GM19351 (cell line): Measurements from ENCODE around the gene CENPU.
A peak's percentile ranks its signal among the peaks of the same experiment; 100 is the strongest.
"Not testable (repeated sequence)": the region's sequence is repeated elsewhere in the genome, so short reads cannot be mapped to it uniquely, and the experiment has no call there.

Experiments used
- ATAC-seq: cut with Tn5 transposase; IDR thresholded peaks from one replicate; pipeline ENCODE4 v1.9.1; 2021; ENCODE audit warnings: mild to moderate bottlenecking, moderate library complexity; ENCODE audit not compliant: unreplicated experiment

Gene CENPU

GRCh38 chr4:184733654-184734524 lies at the start of gene CENPU:
Gene CENPU (minus strand): TSS chr4:184734096. CDS start chr4:184734062, 34 bp downstream.
- ATAC-seq: peak; percentile 85

GRCh38 chr4:184782731-184783373 lies 49.0 kb upstream of the CENPU start:
- ATAC-seq: no peak

DNA sequence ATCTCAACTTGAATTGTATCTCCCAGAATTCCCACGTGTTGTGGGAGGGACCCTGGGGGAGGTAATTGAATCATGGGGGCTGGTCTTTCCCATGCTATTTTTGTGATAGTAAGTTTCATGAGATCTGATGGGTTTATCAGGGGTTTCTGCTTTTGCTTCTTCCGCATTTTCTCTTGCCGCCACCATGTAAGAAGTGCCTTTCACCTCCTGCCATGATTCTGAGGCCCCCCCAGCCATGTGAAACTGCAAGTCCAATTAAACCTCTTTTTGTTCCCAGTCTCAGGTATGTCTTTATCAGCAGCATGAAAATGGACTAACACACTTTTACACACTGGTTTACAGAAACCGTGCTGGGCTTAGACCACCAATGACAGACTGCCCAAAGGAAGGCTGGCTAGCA lies 45.3 kb upstream of the CENPU start:
- ATAC-seq: not testable (repeated sequence)

- ATAC-seq: no peak
Measured at GRCh38 chr4:184778325-184778724, 44.4 kb upstream of the CENPU start.

DNA sequence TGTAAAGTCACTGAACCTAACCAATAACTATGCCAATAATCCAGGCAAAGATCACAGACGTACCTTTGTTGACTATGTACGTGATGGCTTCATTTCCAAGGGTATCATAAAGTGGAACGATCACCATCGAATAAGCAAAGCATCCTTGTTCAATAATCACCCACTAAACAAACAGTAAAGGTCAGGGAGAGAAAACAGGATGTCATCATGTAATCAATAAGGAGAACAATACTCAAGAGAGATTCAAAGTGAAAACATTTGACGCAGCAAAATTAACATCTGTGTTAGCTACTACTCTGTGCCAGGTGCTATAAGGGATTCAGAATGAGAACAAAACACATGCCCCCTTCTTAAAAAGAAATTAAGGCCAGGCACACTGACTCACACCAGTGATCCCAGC lies 42.9 kb upstream of the CENPU start:
- ATAC-seq: no peak

DNA sequence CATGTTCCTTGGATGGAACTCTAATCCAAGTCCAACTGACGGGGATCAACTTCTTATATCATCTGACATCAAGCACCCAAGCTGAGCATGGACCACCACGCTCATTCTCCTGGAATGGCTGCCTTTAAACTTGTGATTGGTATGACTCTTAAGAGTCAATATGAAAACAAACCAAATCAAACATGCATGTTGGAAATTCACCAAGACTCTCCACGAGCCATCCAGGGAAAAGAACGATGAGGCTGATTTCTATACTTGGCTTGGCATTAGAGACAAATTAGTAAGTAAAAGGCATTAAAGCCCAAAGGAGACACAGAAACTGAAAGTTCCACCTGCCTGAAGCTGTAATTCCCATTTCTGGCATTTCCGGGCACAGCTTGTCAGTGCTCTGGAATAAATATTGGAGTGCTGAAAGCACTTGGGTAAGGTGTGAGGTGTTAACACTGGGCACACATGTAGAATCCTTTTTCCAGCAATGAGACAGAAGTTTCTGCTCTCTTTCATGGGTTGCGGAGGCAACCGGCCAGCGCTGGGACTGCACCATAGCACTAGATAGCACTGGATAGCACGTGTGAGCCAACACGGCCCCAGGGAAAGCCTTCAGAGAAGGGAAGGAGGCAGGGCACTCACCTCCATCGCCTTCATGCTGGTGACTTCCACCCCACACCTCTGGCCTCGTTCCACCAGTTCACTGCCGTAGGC lies 42.1 kb upstream of the CENPU start:
- no peak for ATAC-seq

GRCh38 chr4:184774152-184774551 lies 40.3 kb upstream of the CENPU start:
- no peak for ATAC-seq

- ATAC-seq: no peak
Measured at GRCh38 chr4:184771416-184771815, 37.5 kb upstream of the CENPU start.

- no peak for ATAC-seq
Measured at GRCh38 chr4:184769141-184769765, 35.4 kb upstream of the CENPU start.

GRCh38 chr4:184768296-184768695 lies 34.4 kb upstream of the CENPU start:
- ATAC-seq: no peak

- ATAC-seq: no peak
Measured at GRCh38 chr4:184766446-184766845, 32.5 kb upstream of the CENPU start.

GRCh38 chr4:184765473-184766340 lies 31.8 kb upstream of the CENPU start:
- ATAC-seq: no peak

DNA sequence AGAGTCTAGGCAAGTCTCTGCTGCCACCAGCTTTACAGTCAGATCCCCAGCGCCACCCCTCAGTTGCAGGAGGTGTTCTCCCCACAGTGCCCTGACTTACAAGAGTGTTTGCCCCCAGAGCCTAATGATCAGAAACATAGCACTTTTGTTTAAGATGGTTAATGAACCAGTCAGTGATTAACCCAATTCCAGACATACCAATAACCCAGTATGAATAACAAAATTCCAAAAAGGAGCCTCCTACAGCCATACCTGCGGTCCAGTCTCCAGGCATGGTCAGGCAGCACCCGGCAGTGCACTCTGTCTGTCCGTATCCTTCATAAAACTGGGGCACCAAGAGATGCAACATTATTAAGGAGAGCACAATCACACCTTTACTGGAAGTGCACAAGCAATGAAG lies 30.7 kb upstream of the CENPU start:
- ATAC-seq: no peak

DNA sequence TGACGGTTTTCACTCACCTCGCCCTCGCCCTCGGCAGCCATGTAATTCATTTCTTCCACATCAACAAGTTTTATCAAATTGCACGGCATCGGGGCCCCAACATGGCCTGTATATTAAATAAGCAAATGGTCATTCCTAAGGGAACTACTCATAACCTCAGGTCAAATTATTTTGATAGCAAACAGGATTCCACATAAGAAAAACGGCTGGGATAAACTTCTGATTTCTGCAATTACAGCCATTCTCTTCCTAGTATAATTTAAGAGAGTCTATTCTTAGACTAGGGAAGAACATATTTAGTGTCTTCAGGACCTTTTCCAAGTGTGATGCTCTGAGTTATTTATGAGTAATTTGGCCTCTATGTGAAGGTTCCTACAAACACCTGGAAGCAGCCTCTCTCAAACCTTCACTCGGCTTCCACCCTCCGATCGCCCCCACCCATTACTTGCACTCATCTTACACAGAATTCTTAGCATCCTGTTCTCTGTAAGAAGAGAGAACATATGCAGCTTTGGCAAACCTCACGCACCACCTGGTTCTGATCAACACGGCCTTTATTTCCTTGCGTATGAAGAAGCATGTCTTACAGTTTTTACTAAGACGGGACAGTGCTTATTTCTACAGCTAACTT lies 29.4 kb upstream of the CENPU start:
- ATAC-seq: no peak

DNA sequence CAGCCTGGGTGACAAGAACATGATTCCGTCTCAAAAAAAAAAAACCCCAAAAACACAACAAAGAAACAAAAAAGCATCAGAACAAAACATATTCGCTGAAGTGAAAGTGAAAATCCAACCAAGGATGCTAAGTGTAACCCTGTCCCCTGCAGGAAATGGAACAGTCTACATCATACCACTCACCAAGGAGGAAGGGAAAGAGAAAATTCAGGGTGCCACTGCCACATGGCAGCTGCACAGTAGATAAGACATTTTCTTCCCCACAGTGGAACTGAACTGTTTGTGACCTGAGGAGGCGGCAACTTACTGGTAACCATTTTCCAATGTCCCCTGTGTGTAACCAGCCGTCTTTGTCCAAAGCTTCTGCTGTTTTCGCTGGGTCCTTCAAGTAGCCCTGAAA lies 28.2 kb upstream of the CENPU start:
- peak; percentile 97 for ATAC-seq

- ATAC-seq: no peak
Measured at GRCh38 chr4:184760681-184761080, 26.8 kb upstream of the CENPU start.

DNA sequence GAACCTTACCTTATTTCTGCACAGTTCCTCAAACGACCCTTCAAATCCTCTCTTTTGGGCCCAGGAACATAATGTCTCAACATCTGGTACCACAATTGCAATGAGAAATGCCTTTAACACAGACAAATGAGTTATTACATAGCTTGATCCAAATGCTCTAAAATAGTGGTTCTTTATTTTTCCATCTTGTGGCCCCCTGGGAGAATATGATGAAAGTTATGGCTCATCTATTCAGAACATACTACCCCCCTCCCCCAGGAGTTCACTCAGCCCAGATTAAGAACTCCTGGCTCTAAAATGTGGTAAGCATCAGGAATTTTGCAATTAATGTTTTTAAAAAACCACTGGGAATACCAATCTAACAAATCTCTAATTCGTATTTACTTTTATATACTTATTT lies 23.9 kb upstream of the CENPU start:
- ATAC-seq: no peak

DNA sequence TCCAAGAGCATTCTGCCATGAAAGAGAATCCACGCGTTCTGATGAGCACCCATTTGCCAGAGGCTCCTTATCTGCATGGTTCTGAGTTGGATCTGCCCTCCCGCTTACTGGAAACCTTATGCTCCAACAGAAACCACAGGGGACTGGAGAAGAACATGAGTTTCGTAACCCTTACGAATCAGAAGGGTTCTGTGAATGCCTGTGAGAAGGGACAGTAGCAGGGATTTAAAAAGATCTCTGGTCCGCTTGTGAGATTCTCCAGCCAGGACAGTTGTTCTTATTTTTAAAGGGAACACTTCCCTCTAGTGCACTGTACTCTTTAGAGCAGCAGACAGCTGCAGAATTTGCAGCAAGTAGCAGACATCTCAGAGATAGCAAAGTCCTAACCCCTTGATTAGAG lies 22.5 kb upstream of the CENPU start:
- ATAC-seq: no peak

DNA sequence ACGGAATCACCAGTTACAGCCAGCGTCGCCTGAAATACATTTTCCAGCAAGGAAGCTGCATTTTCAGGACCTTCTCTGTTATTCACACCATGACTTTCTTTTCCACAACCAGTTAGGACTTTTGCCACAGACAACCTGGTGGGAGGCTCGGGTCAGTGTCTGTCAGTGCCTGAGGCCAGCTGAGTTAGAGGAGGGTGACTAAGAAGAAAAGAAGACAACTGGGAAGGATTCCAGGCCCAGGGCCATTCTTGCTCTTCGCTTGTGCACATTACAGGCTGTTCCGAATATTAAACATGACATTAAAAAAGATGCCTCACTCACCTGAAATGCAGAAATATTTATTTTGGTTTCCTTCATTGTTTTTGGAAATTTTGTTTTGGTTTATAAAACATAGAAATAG lies 21.4 kb upstream of the CENPU start:
- ATAC-seq: no peak
